Duodenal mucosa (tissue), 2 donors: Measurements from ENCODE around the gene LDHA.
"Not testable (repeated sequence)": the region's sequence is repeated elsewhere in the genome, so short reads cannot be mapped to it uniquely, and the experiment has no call there.

Experiments used
- H3K27ac ChIP-seq: one replicate; pipeline ENCODE4 v1.7.0; 2013; ENCODE audit warnings: low read depth, low read length
- H3K27me3 ChIP-seq, 2 donors: one replicate each; pipeline ENCODE4 v1.7.0; 2013; ENCODE audit warnings: low read length in 2 of 2, control low read depth in 1 of 2; ENCODE audit not compliant: insufficient read depth in 2 of 2, control insufficient read depth in 1 of 2
- H3K36me3 ChIP-seq, 2 donors: one replicate each; pipeline ENCODE4 v1.7.0; 2013; ENCODE audit warnings: low read length in 2 of 2, control low read depth in 1 of 2; ENCODE audit not compliant: insufficient read depth in 2 of 2, control insufficient read depth in 1 of 2
- H3K4me1 ChIP-seq, 2 donors: one replicate each; pipeline ENCODE4 v1.7.0; 2013; ENCODE audit warnings: low read length in 2 of 2, control low read depth in 1 of 2; ENCODE audit not compliant: insufficient read depth in 2 of 2, control insufficient read depth in 1 of 2
- H3K4me3 ChIP-seq, 2 donors: one replicate each; pipeline ENCODE4 v1.7.0; 2013; ENCODE audit warnings: low read length in 2 of 2, low read depth in 1 of 2
- H3K9ac ChIP-seq, 2 donors: one replicate each; pipeline ENCODE4 v1.7.0; 2013; ENCODE audit warnings: low read length in 2 of 2, low read depth in 1 of 2
- H3K9me3 ChIP-seq, 2 donors: one replicate each; pipeline ENCODE4 v1.7.0; 2013; ENCODE audit warnings: low read length in 2 of 2, control low read depth in 1 of 2; ENCODE audit not compliant: control insufficient read depth in 1 of 2

The LDHA gene

GRCh38 chr11:18393581-18394274, 635 bp upstream of the LDHA start:
- no peaks in the 10 kb centered on the region for H3K27me3 ChIP-seq
- H3K27ac ChIP-seq: peak overlapping the region; percentile 97
- peak overlapping the region; percentile 70 to 95 for H3K9ac ChIP-seq
- H3K4me1 ChIP-seq: peaks cover 13 to 17% of the 10 kb centered on the region in 2 donors
- peak overlapping the region; percentile 84 to 97 for H3K4me3 ChIP-seq
- H3K36me3 ChIP-seq: peaks cover 4 to 14% of the 10 kb centered on the region in 2 donors
- H3K9me3 ChIP-seq: no peaks in the 10 kb centered on the region

- peaks cover 13 to 28% of the 10 kb centered on the region in 2 donors for H3K36me3 ChIP-seq
- H3K9ac ChIP-seq: peak overlapping the region; percentile 84 to 95
- peaks cover 13 to 17% of the 10 kb centered on the region in 2 donors for H3K4me1 ChIP-seq
- H3K9me3 ChIP-seq: no peaks in the 10 kb centered on the region
- H3K4me3 ChIP-seq: peak overlapping the region; percentile 84 to 97
- H3K27me3 ChIP-seq: no peaks in the 10 kb centered on the region
- peak overlapping the region; percentile 97 for H3K27ac ChIP-seq
Measured at GRCh38 chr11:18394928-18395734, 768 bp downstream of the LDHA start.

GRCh38 chr11:18395735-18396504, 1.6 kb downstream of the LDHA start:
- Histone ChIP-seq H3K27me3 (no peaks in the 10 kb centered on the region), H3K9ac (peak overlapping the region; percentile 84 to 95), H3K36me3 (peaks cover 16 to 35% of the 10 kb centered on the region in 2 donors), H3K27ac (peak overlapping the region; percentile 97), H3K9me3 (no peaks in the 10 kb centered on the region), H3K4me3 (peak overlapping the region; percentile 84 to 97), H3K4me1 (peaks cover 13 to 17% of the 10 kb centered on the region in 2 donors)

GRCh38 chr11:18397921-18398320, 3.6 kb downstream of the LDHA start:
- no peaks in the 10 kb centered on the region for H3K27me3 ChIP-seq
- H3K27ac ChIP-seq: no peak overlapping the region
- no peak overlapping the region for H3K4me3 ChIP-seq
- peaks cover 21 to 49% of the 10 kb centered on the region in 2 donors for H3K36me3 ChIP-seq
- H3K4me1 ChIP-seq: peaks cover 13 to 17% of the 10 kb centered on the region in 2 donors
- no peaks in the 10 kb centered on the region for H3K9me3 ChIP-seq
- no peak overlapping the region for H3K9ac ChIP-seq

GRCh38 chr11:18401077-18401476, 6.7 kb downstream of the LDHA start:
- not testable (repeated sequence) for H3K4me1 ChIP-seq, H3K27ac ChIP-seq, H3K27me3 ChIP-seq, H3K9me3 ChIP-seq, H3K4me3 ChIP-seq, H3K9ac ChIP-seq
- H3K36me3 ChIP-seq: peaks cover 36 to 80% of the 10 kb centered on the region in 2 donors

GRCh38 chr11:18404062-18404461, 9.7 kb downstream of the LDHA start:
- Histone ChIP-seq H3K36me3 (peaks cover 38 to 91% of the 10 kb centered on the region in 2 donors), H3K27me3 (no peaks in the 10 kb centered on the region), H3K9me3 (no peaks in the 10 kb centered on the region), H3K27ac (no peak overlapping the region), H3K4me1 (no peaks in the 10 kb centered on the region), H3K9ac (no peak overlapping the region), H3K4me3 (no peak overlapping the region)

- not testable (repeated sequence) for H3K4me1 ChIP-seq, H3K27ac ChIP-seq, H3K4me3 ChIP-seq, H3K27me3 ChIP-seq, H3K9me3 ChIP-seq, H3K9ac ChIP-seq
- peaks cover 25 to 63% of the 10 kb centered on the region in 2 donors for H3K36me3 ChIP-seq
Measured at GRCh38 chr11:18407400-18407799, 13.0 kb downstream of the LDHA start.

GRCh38 chr11:18408558-18409291, 14.4 kb downstream of the LDHA start:
- Histone ChIP-seq H3K36me3 (peaks cover 23 to 50% of the 10 kb centered on the region in 2 donors), H3K4me1 (peaks cover 0 to 5% of the 10 kb centered on the region in 2 donors), H3K27me3 (no peaks in the 10 kb centered on the region), H3K9me3 (no peaks in the 10 kb centered on the region), H3K27ac (no peak overlapping the region), H3K9ac (no peak overlapping the region), H3K4me3 (no peak overlapping the region)

GRCh38 chr11:18416459-18416858, 22.1 kb downstream of the LDHA start:
- Histone ChIP-seq H3K9ac (no peak overlapping the region), H3K4me1 (peaks cover 0 to 5% of the 10 kb centered on the region in 2 donors), H3K9me3 (no peaks in the 10 kb centered on the region), H3K4me3 (no peak overlapping the region), H3K36me3 (no peaks in the 10 kb centered on the region), H3K27ac (no peak overlapping the region), H3K27me3 (no peaks in the 10 kb centered on the region)
